ENCODE measurements around the gene LAIR2.
"Not testable (repeated sequence)": the region's sequence is repeated elsewhere in the genome, so short reads cannot be mapped to it uniquely, and the experiment has no call there.

Gene LAIR2

DNA sequence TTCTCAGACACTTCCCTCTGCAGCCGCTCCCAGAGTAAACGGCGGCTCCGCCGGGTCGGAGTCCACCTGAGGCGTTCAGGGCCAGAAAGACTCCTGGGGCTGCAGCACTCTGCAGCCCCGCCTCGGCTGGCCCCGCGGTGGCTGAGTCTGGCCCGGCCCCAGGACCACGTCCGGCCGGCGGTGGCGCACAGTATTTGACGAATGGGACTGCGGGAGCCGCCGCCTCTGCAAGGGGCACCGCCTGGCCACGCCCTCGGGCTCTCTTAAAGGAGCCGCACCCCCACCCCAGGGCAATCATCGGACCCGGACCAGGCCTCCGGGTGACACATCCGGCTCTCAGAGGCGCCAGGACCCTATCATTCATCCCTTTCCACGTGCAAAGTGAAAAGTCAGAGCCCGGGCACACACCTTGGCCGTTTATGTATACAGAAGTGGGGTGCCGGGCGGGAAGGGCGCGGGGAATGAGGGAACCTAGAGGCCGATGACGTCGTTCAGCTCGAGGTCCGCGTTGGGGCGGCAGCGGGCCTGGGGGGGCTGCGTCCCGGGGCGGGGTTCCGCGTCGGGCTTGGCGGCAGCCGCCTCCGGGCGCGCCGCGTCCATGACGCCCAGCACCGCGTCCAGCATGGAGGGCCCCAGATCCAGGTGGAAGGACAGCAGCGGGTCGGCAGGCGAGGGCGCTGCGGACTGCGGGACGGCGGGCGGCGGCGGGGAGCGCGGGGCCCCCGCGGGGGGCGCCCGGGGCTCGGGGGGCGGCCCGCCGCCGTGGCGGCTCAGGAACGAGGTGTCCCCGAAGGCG is 37.8 kb upstream of the LAIR2 start:
- peak; percentile 98 for DNase-seq (ENCODE audit: low spot score)

GRCh38 chr19:54465426-54466109 is 37.1 kb upstream of the LAIR2 start:
- no peak for DNase-seq (ENCODE audit: low spot score)

DNA sequence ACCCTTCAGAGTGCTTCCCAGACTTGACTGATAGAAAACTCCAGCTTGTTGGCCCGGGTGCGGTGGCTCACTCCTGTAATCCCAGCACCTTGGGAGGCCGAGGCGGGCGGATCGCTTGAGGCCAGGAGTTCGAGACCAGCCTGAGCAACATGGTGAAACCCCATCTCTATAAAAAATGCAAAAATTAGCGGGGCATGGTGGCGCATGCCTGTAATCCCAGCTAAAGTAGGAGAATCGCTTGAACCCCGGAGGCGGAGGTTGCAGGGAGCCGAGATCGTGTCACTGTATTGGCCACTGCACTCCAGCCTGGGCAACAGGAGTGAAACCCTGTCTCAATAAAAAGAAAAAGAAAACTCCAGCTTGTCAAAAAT is 36.5 kb upstream of the LAIR2 start:
- DNase-seq (ENCODE audit: low spot score): not testable (repeated sequence)

- DNase-seq (ENCODE audit: low spot score): no peak
These were observed 33.1 kb upstream of the LAIR2 start for GRCh38 chr19:54469496-54469934.

DNA sequence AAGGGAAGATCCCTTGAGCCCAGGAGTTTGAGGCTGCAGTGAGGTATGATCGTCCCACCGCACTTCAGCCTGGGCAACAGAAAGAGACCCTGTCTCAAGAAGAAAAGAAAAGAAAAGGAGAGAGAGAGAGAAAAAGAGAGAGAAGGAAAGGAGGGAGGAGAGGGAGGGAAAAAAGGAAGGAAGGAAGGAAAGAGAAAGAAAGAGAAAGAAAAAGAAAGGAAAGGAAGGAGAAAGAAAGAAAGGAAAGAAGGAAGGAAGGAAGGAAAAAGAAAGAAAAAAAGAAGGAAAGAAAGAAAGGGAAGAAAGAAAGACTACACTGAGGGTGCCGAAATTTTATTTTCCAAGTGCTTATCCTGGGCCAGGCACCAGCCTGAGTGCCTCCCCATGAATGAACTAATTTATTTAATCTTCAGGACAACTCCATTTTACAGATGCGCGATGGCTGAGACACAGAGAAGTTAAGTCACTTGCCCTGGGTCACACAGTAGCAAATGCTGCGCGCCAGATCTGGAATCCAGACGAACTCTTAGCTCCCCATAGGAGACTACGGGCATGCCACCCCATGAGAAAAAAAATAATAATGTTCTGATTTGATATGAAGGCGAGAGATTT is 32.2 kb upstream of the LAIR2 start:
- DNase-seq (ENCODE audit: low spot score): no peak

GRCh38 chr19:54470991-54471782 is 31.4 kb upstream of the LAIR2 start:
- no peak for DNase-seq (ENCODE audit: low spot score)

DNA sequence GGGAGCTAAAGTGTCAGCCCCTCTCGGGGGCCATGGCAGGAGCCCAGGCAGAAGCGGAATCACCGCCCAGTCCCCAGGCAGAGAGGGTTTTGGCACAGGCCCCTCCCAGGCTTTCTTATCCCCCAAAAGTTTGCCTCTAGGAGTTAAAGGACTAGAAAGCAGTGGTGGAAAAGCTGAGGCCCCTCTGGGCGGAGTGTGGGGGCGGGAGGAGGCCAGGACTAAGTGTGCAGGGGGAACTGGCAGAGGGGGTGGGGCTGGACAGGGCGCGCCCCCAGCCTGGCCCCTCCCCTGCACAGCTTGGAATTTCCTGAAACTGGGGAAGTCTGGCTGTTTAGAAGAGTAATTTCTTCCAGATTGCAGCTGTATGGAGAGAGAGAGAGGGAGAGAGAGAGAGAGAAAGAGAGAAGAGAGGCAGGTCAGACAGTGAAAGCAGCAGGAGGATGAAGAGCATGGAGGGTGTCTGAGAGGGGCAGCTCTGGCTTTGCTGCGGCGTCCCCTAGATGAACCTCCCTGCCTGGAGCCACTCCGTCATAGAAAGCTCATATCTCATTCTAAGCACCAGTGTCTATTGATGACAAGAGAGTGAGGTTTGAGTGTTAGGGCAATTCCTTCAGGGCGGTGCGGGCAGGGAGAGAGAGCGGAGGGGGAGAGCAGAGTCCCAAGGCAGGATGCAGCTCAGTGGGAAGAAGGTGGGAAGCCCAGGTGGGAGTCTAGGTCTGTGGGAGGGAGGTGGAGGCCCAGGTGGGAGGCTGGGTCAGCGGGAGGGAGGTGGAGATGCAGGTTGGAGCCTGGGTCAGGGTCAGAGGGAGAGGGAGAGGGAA is 29.4 kb upstream of the LAIR2 start, which contains the start of gene CDC42EP5:
Gene CDC42EP5, minus strand, starts transcription at position 226 of the 821 bp plus-strand sequence. CDS start 7,749 bp downstream, outside the sequence.
- no peak for DNase-seq (ENCODE audit: low spot score)

DNA sequence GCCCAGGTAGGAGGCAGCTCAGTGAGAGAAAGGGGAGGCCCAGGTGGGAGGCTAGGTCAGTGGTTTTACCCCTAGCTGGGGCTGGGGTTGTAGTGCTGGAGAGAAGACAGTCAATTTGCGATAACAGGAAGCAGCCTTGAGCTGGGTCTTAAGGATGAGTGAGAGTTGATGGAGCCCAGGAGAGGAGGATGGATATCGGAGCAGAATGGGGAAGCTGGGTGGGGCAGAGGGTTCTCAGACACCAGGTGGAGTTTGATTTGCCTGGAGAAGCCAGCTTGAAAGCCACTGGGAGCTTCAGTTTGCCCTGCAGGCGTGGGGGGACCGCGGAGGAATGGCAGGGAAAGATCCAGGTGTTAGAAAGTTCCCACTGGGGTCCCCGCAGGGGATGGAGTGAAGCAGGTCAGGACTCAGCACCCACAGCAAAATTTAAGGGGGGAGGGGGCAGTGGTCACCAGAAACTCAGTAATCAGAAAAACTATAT is 28.7 kb upstream of the LAIR2 start:
- DNase-seq (ENCODE audit: low spot score): no peak

- no peak for DNase-seq (ENCODE audit: low spot score)
These were observed 26.9 kb upstream of the LAIR2 start for GRCh38 chr19:54475706-54476105.

DNA sequence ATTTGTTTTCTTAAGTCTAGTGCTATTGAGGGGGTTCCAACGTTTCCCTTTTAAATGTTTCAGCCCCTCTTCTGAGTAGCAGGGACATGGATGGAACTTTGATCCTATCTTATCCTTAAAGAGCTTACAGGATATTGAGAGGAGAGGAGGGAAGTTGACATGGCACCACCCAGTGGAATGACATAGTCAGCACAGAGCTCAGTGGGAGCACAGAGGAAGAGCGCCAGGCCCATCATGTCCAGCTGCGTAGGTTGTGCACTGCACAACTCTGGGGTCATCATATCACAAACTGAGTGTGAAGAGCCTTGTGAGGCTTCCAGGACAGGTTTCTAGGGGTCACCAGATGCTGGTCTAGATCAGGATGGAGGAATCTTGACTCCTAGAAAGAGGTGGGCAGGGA is 25.0 kb upstream of the LAIR2 start:
- DNase-seq (ENCODE audit: low spot score): no peak

- no peak for DNase-seq (ENCODE audit: low spot score)
These were observed 23.9 kb upstream of the LAIR2 start for GRCh38 chr19:54478677-54479266.

GRCh38 chr19:54480051-54480450 is 22.6 kb upstream of the LAIR2 start:
- DNase-seq (ENCODE audit: low spot score): no peak

DNA sequence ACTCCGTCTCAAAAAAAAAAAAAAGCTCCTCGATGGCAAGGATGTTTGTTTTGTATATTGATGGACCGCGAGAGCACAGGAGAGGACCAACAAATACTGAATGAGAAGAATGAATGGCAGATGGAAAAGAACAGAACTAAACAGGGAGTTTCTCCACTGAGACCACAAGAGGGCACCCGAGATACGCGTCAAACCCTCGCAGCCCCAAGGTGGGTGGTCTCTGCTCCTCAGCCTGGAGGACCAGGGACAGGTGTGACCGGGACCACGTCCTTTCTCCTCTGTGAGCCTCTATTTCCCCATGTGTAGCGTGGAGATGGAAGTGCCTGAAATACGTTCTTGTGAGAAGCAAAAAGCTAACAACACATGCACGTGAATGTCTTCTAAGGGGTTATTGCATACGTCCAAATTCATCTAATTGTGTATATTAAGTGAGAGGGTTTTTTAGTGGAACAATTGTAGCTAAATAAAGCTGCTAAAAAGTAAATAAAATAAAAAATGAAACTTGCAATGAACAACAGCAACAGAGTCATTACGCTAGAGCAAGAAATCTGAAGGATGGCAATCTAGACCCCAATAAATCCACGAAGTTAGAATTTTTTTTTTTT is 21.2 kb upstream of the LAIR2 start:
- no peak for DNase-seq (ENCODE audit: low spot score)

DNA sequence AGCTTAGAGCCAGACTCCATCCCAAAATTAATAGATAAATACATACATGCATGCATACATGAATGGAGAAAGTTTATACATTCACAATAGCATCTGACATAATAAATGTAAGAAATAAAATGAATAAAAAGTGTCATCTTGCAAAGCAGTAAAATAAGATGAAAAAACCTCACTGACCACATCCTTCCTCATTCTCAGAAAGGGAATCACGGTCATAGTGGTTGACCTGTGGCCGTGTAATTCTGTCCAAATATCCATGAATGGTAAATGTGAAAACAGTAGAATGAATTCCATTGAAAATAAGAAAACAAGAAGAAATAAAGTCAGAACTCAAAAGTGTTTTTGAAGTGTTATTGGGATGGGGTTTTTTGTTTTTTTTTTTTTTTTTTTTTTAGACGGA is 19.7 kb upstream of the LAIR2 start:
- no peak for DNase-seq (ENCODE audit: low spot score)

- no peak for DNase-seq (ENCODE audit: low spot score)
These were observed 18.2 kb upstream of the LAIR2 start for GRCh38 chr19:54484451-54484850.

DNA sequence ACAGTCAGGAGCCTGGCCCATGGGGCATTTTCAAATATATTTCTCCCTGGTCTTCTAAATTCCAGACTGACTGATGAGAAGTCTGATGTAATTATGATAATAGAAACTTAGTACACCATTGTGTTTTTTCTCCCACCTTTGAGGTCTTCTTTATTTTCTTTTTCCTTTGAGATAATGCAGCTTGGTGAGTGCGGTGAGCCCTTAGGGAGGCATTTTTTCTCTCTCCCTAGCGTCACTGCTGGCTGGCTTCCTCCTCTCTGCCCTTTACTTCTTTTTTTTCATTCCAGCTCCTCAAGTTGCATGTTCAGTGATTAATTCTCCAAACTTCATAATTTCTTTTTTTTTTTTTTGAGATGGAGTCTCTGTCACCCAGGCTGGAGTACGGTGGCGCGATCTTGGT is 16.8 kb upstream of the LAIR2 start:
- no peak for DNase-seq (ENCODE audit: low spot score)

GRCh38 chr19:54489341-54489740 is 13.3 kb upstream of the LAIR2 start:
- no peak for DNase-seq (ENCODE audit: low spot score)

DNA sequence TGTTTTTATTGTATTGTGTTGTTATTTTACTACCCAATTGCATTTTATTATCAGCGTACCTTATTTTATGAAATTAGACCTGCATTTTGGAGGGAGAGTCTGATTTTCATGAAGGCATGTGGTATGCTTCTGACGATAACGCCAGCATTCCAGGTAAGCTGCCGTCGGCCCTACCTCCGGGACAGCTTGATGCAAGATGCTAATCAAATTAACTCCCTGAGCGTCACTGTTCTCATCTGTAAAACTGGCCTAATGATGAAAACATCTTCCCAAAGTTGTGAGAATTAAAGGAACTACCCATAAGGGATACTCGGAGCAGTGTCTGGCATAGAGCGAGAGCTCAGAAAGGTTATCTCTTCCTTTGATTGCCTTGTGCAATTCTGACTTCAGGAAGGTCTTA is 12.9 kb upstream of the LAIR2 start:
- no peak for DNase-seq (ENCODE audit: low spot score)

DNA sequence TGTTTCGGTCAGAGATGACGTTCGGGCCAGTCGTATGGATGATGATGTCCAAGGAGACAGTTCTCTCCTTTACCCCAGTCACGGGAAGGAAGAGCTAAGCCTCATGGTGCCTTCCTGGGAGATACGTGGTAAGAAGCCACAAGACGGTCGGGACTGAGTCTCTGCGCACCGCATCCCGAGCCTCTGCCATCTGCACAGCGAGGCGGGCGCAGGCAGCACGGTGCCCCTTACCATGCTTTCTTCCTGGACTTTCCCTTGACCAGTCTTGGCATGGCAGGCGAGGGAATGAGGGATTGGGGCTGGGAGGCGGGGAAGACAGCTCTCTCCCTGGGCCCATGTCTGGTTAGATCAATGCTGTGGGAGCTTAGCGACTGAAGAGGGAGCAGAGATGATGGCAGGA is 10.1 kb upstream of the LAIR2 start:
- no peak for DNase-seq (ENCODE audit: low spot score)

GRCh38 chr19:54493056-54493455 is 9.6 kb upstream of the LAIR2 start:
- not testable (repeated sequence) for DNase-seq (ENCODE audit: low spot score)

Data from HuH-7.5 (cell line).